CD4-positive, alpha-beta T cell treated with Interleukin-1 beta for 1 hour (primary cell): ENCODE measurements around the gene WDR27.
"Not testable (repeated sequence)": the region's sequence is repeated elsewhere in the genome, so short reads cannot be mapped to it uniquely, and the experiment has no call there.

Source experiments
- DNase-seq, 2 donors: peaks; one replicate each; pipeline ENCODE4 v3.0.0-alpha.2; 2020 to 2022

The WDR27 gene

DNA sequence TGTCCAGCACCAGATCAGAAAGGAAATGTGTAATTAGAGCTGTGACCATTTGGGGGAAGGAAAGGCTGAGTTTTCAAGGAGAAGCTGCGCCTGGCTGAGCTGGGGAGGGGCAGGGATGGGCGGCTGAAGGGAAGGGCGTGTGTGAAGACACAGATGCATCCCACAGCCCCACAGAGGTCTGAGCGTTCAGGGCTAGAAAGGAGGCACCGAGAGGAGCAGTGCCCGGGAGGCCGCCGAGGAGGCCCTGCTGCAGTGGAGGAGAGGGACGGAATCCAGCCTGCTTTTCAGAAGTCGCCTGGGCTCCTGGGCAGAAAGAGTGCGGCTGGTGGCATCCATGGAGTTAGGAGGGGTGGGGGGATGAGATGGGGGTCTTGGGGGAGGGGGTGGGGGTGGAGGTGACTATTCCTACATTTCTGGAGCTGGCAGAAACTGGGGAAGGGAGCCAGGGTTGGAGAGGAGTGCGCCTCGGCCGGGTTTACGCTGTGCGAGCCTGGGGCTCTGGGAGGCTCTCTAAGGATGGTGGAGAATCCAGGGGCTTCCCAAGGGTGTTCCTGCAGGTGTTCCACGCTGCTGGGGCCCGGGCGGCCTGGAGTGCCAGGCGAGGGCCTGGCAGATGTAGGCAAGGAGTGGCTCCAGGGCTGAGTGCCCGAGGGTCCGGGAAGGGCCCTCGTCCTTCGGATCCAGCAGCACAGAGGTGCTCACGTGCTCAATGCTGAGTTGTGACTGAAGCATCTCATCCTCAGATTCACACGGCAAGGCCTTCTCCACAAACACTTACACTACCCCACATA lies 41.8 kb downstream of the WDR27 start:
- no peak for DNase-seq

- DNase-seq = no peak
These were observed 44.6 kb downstream of the WDR27 start for GRCh38 chr6:169657284-169657610.

DNA sequence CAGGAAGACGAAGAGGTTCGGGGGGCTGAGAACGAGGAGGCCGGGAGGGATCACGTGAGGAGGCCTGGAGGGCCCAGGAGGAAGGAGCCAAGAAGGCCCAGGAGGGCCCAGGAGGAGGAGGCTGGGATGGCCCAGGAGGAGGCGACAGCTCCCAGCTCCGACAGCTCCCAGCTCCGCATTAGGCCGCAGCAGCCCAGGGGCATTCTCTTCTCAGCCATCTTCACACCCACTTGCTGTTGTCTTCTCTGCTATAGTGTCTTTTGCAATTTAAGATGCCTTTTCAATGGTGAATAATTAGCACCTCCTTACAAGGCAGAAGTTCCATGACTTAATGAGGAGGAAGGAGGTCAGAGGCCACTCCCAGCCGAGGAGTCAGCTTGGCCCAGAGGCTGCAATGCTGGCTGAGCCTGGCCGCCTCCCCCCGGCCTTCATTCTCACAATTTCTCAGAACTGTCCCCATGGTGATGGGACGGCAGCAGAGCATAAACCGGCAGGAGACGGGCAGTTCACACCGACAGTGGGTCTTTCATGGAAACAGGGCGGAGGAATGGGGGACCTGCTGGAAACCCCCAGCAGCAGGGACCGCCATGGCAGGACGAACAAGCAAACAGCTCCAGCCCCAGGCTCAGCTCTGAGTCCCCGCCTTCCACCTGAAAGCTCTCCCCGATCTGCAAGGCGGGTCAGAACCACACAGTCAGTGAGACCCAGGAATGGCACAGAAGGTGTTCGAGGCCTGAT lies 45.1 kb downstream of the WDR27 start:
- no peak for DNase-seq

GRCh38 chr6:169654598-169655391 lies 47.0 kb downstream of the WDR27 start:
- DNase-seq = peak in 1 of 2 donors; percentile 75

GRCh38 chr6:169653691-169654090 lies 48.1 kb downstream of the WDR27 start:
- DNase-seq = no peak

DNA sequence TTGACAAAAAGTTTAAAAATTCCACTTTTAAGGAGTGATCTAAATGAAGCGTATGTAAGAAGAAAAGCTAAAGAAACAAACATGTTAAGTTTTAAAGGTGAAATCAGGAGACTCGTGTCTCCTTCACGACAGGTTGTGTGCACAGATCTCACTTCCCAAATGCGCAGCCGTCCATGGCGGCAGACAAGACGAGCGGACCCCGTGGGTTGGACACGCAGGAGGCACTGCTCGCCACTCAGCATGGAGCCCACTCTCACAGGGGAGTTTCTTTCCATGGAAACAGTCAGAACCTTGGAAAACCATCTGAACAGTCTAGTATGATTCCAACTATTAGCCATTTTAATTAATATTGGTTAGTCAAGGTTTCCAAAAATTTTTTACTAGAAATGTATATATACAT lies 48.9 kb downstream of the WDR27 start:
- no peak for DNase-seq

DNA sequence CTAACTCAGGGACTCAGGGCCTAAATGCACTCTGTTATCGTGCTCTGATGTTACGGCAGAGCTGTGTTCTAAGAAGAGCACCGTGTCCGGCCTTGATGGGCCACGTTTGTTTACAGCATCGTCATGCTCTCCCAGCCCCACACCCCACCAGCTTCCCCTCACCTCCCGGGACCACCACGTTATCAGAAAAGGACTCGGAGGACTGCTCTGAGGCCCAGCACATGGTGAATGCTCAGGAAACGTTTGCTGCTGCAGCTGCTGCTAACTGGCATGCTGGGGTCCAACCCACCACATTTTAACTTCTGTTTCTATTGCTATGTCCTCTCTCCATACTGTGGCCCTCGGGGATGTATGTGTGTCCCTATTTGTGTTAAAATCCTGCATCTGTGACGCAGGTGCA lies 50.3 kb downstream of the WDR27 start:
- no peak for DNase-seq

DNA sequence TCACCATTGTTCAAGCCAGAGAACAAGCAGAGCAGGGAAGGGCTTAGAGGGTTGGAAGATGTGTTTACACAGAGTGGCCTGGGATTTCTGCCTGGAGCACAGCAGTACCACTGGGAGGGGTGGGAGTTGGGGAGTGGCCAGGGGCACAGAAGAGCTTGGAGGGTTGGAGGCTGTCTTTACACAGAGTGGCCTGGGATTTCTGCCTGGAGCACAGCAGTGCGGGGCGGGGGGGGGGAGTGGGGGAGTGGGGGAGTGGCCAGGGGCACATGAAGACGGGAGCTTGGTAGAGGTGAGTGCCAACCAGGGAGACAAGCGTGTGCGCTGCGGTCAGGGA lies 50.9 kb downstream of the WDR27 start:
- no peak for DNase-seq

DNA sequence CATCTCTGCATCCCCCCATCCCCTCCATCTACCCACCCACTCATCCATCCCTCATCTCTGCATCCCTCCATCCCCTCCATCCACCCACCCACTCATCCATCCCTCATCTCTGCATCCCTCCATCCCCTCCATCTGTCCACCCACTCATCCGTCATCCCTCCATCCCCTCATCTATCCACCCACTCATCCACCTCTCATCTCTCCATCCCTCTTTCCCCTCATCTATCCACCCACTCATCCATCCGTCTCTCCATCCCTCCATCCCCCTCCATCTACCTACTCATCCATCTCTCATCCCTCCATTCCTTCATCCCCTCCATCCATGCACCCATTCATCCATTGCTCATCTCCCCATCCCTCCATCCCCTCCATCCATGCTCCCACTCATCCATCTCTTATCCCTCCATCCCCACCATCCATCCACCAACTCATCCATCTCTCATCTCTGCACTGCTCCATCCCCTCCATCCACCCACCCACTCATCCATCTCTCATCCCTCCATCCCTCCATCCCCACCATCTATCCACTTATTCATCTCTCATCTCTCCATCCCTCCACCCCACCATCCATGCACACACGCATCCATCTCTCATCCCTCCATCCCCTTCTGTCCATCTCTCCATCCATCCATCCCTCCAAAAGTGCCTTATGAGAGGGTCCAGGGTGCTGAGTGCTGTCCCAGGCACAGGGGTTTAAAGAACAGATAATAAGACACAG lies 51.4 kb downstream of the WDR27 start:
- DNase-seq = no peak

DNA sequence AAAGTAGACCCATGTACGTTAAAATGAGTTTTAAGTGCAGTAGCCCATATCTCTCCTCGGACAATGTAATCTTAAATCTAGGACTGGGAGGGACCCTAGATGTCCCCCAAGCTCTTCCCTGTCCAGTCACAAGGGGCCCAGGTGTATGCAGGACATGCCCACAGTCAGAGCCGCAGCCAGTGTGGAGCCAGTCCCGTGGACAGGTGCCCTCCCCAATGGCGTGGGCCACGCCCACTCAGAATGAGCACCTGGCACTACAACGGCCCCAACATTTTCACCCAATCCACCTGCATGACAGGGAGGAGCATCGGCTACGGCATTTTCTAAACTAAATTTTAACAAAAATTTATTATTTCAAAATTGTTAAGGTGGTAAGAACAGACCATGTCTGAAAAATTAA lies 53.2 kb downstream of the WDR27 start:
- no peak for DNase-seq

GRCh38 chr6:169648092-169648491 lies 53.7 kb downstream of the WDR27 start:
- no peak for DNase-seq

- no peak for DNase-seq
These were observed 54.2 kb downstream of the WDR27 start for GRCh38 chr6:169647637-169648036.

GRCh38 chr6:169646906-169647567 lies 54.8 kb downstream of the WDR27 start:
- no peak for DNase-seq

GRCh38 chr6:169645459-169645858 lies 56.4 kb downstream of the WDR27 start:
- not testable (repeated sequence) for DNase-seq

DNA sequence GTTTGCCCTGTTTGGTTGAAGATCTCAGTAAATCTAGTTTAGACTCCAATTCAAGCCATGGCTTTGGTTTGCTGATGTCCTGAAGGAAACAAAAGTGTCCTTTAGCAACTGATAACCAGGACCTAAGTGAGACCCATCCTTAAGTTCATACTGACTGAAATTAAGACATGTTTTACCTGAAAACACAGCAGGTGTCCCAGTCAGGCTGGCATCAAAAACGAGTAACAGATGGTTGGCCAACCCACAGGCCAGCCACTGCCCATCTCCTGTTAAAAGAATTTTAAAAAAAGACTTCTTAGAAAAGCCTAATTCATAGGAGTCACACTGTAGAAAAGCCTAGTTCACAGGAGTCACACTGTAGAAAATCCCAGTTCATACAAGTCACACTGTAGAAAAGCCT lies 58.3 kb downstream of the WDR27 start:
- no peak for DNase-seq

GRCh38 chr6:169642455-169642854 lies 59.4 kb downstream of the WDR27 start:
- no peak for DNase-seq

- DNase-seq = no peak
These were observed 60.3 kb downstream of the WDR27 start for GRCh38 chr6:169641461-169642085.

- DNase-seq = no peak
These were observed 60.8 kb downstream of the WDR27 start for GRCh38 chr6:169640983-169641382.

- DNase-seq = no peak
These were observed 61.4 kb downstream of the WDR27 start for GRCh38 chr6:169640351-169640852.

- DNase-seq = no peak
These were observed 62.1 kb downstream of the WDR27 start for GRCh38 chr6:169639653-169640278.

DNA sequence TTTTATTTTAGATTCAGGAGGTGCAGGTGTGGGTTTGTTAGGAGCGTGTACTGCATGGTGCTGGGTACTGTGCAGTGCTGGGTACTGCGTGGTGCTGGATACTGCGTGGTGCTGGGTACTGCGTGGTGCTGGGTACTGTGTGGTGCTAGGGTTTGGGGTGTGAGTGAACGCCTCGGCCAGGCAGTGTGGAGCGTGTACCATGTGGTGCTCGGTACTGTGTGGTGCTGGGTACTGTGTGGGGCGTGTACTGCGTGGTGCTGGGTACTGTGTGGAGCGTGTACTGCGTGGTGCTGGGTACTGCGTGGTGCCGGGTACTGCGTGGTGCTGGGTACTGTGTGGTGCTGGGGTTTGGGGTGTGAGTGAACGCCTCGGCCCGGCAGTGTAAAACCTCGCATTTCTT lies 62.9 kb downstream of the WDR27 start:
- DNase-seq = no peak
